ENCODE results near the gene POU2F3. TPM values are rescaled to one million over a fixed set of nuclear protein-coding genes. Genes with fewer than 3 reads are reported as not detected.

Gene POU2F3
- total and polyA plus RNA-seq, 2 of the 4 experiments (the other 2 are of a cell fraction): under 0.01 to 0.09 TPM

GRCh38 chr11:120317689-120318480 is 77.9 kb downstream of the POU2F3 start:
- H3K4me3 ChIP-seq (ENCODE audit: insufficient read depth, low read depth, low read length): no peak overlapping the region
- no peak overlapping the region for H3K18ac ChIP-seq (ENCODE audit: low read depth, low read length)
- H3K27me3 ChIP-seq (ENCODE audit: control insufficient read depth, insufficient read depth, low read length): peaks cover 8% of the 10 kb centered on the region
- no peak overlapping the region for H3K56ac ChIP-seq (ENCODE audit: extremely low read depth, insufficient read depth, low read length)
- intact Hi-C loops (cut with micrococcal nuclease) (no loop called here), dilution Hi-C loops (cut with HindIII; ENCODE audit: low sequenced_read_pairs, unreplicated experiment) (no loop called here), in situ Hi-C loops (cut with MboI; ENCODE audit: low sequenced_read_pairs) (loop anchor here (25.0 kb wide), 1 partner anchor 369 kb away; no protein-coding TSS in a partner anchor)
- no peak overlapping the region for H2AK5ac ChIP-seq (ENCODE audit: low read depth, low read length)
- no peak overlapping the region for H3K23ac ChIP-seq (ENCODE audit: low read depth, low read length)
- no peak overlapping the region for H2AFZ ChIP-seq (replicated peaks; ENCODE audit: low read length, poor library complexity)
- no peak overlapping the region for H2AK9ac ChIP-seq (replicated peaks; ENCODE audit: low read depth, low read length, poor library complexity)
- no peaks in the 10 kb centered on the region for H4K20me1 ChIP-seq (ENCODE audit: insufficient read depth, low read length)
- H4K8ac ChIP-seq (ENCODE audit: low read depth in 2 of 2, low read length in 2 of 2): no peak overlapping the region
- H3K14ac ChIP-seq (replicated peaks; ENCODE audit: low read depth, low read length): no peak overlapping the region
- H3K27ac ChIP-seq (ENCODE audit: insufficient read depth, low read length): no peak overlapping the region
- no TSS peak for BruUV-seq (replicated peaks)
- H4K5ac ChIP-seq (ENCODE audit: low read depth, low read length): no peak overlapping the region
- no peaks in the 10 kb centered on the region for H3K79me1 ChIP-seq (ENCODE audit: low read depth in 1 of 2, low read length in 2 of 2)
- CTCF ChIA-PET: interaction anchor here (0.6 to 0.8 kb wide), 3 partner anchors 15 to 76 kb away, joined by 3 to 4 read pairs (median 4); no protein-coding TSS in a partner anchor
- 0 out of 2 replicates have a peak, but pooled peaks cover 3% of the 10 kb centered on the region for H3K9me1 ChIP-seq (ENCODE audit: insufficient read depth, low read length)
- no peaks in the 10 kb centered on the region for H3K36me3 ChIP-seq (ENCODE audit: control insufficient read depth, insufficient read depth, low read length)
- DNase-seq (no peak), ATAC-seq (ENCODE audit: low read depth) (no peak)
- H2BK120ac ChIP-seq (ENCODE audit: low read depth, low read length): no peak overlapping the region
- H3K9ac ChIP-seq (ENCODE audit: low read depth, low read length): no peak overlapping the region
- H3K9me3 ChIP-seq (ENCODE audit: control insufficient read depth, insufficient read depth, low read length): no peaks in the 10 kb centered on the region
- no peak overlapping the region for H4K91ac ChIP-seq (ENCODE audit: insufficient read depth, low read depth, low read length)
- WGBS, 2 experiments (ENCODE audit: extremely low coverage in 2 of 2, insufficient read length in 1 of 2): 60% methylated on average over 1 of the region's 10 CpGs; no CpG with 5 or more reads in 1 of the 2 experiments
- no peak overlapping the region for H2BK15ac ChIP-seq (ENCODE audit: low read depth, low read length)
- TF ChIP-seq MAFK (IDR thresholded peaks at IDR 0.05; ENCODE audit: low read depth, low read length) (no peak), RAD21 (IDR thresholded peaks at IDR 0.05; ENCODE audit: low read length) (no peak), MAZ (IDR thresholded peaks at IDR 0.05; ENCODE audit: borderline replicate concordance, low read depth, low read length) (no peak), SMC3 (IDR thresholded peaks at IDR 0.05; ENCODE audit: low read depth, low read length) (no peak), RCOR1 (IDR thresholded peaks at IDR 0.05; ENCODE audit: insufficient replicate concordance, low read length) (no peak), BHLHE40 (IDR thresholded peaks at IDR 0.05; ENCODE audit: low read depth, low read length) (no peak), CHD1 (IDR thresholded peaks at IDR 0.05; ENCODE audit: low read depth, low read length) (no peak)
- TF ChIP-seq, protein P1, sequence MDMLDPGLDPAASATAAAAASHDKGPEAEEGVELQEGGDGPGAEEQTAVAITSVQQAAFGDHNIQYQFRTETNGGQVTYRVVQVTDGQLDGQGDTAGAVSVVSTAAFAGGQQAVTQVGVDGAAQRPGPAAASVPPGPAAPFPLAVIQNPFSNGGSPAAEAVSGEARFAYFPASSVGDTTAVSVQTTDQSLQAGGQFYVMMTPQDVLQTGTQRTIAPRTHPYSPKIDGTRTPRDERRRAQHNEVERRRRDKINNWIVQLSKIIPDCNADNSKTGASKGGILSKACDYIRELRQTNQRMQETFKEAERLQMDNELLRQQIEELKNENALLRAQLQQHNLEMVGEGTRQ (IDR thresholded peaks at IDR 0.05; ENCODE audit: low read depth, low read length): no peak
- no peak overlapping the region for H3K4ac ChIP-seq (ENCODE audit: low read depth, low read length)
- H3K4me1 ChIP-seq (ENCODE audit: control insufficient read depth, insufficient read depth, low read length): peaks cover 3% of the 10 kb centered on the region; the same call in 1 of the 2 replicates
- no peak overlapping the region for H3K4me2 ChIP-seq (ENCODE audit: low read depth, low read length)
- POLR2A ChIA-PET (ENCODE audit: unreplicated experiment): interaction anchor here (0.6 kb wide), 1 partner anchor 1224 kb away, joined by 4 read pairs; no protein-coding TSS in a partner anchor
- no peak overlapping the region for H2BK5ac ChIP-seq (ENCODE audit: low read depth, low read length, poor library complexity, severe bottlenecking)
- no peak overlapping the region for H2BK20ac ChIP-seq (ENCODE audit: low read depth, low read length)
